Breast epithelium (tissue), 4 donors: ENCODE data around the gene RRAS. TPM values are rescaled to one million over a fixed set of nuclear protein-coding genes. Genes with fewer than 3 reads are reported as not detected.

Experiments
- DNase-seq, 2 donors: peaks; one replicate each; pipeline ENCODE4 v3.0.0-alpha.2; 2019; ENCODE audit warnings: low spot score in 2 of 2
- H3K27ac ChIP-seq, 2 donors: fragments of 200-600 bp; sonication (generic) in 1 of 2; one replicate each; pipeline ENCODE4 v1.5.1; 2016 to 2019; ENCODE audit warnings: mild to moderate bottlenecking in 1 of 2
- H3K27me3 ChIP-seq, 2 donors: fragments of 200-600 bp; sonication (generic) in 1 of 2; one replicate each; pipeline versions ENCODE4 v1.5.1 to v1.6.0; 2017 to 2019; ENCODE audit warnings: control low read depth in 1 of 2, mild to moderate bottlenecking in 1 of 2
- H3K36me3 ChIP-seq: fragments of 200-600 bp; one replicate; pipeline ENCODE4 v1.5.1; 2019
- H3K4me1 ChIP-seq, 2 donors: fragments of 200-600 bp; sonication (generic); one replicate each; pipeline ENCODE4 v1.5.1; 2016 to 2019; ENCODE audit warnings: control low read depth in 1 of 2
- H3K4me3 ChIP-seq, 3 donors: fragments of 200-600 bp; sonication (generic); 1 replicate in 2 of 3; 2 replicates in 1 of 3; pipeline ENCODE4 v1.5.1; 2016 to 2019; ENCODE audit warnings: mild to moderate bottlenecking in 3 of 3, moderate library complexity in 2 of 3
- H3K9me3 ChIP-seq, 2 donors: fragments of 200-600 bp; sonication (generic) in 1 of 2; one replicate each; pipeline ENCODE4 v1.5.1; 2016 to 2019; ENCODE audit warnings: control low read depth in 1 of 2
- POLR2A ChIP-seq: fragments of 450-650 bp; IDR thresholded peaks from one replicate; pipeline ENCODE4 v1.6.1; 2016; ENCODE audit warnings: antibody characterized with exemption, mild to moderate bottlenecking, moderate library complexity
- POLR2AphosphoS5 ChIP-seq, 3 donors: sonication (generic); formaldehyde crosslinking; IDR thresholded peaks; one replicate each; pipeline ENCODE4 v1.6.1; 2017; ENCODE audit warnings: antibody characterized with exemption in 3 of 3
- intact Hi-C: fragments of 100-400 bp; cut with DNase I; formaldehyde crosslinking; loops from one replicate; pipeline ENCODE4 v1.15.1; 2023; ENCODE audit warnings: low total_unique reads
- total RNA-seq, 3 donors: library from RNA; depleted of rRNA; stranded (reverse); fragments of >200 nt; gene quantifications; one replicate each; pipeline ENCODE4 v1.1.0, GENCODE V29; 2016
- TF ChIP-seq, protein P1 (sequence below), 3 donors: fragments of 450-650 bp; IDR thresholded peaks; one replicate each; pipeline ENCODE4 v1.5.1; 2016 to 2017; ENCODE audit warnings: antibody characterized with exemption in 3 of 3, mild to moderate bottlenecking in 3 of 3, moderate library complexity in 3 of 3

RRAS gene
- total RNA-seq, 3 donors from 2014 or later = 34.8 to 114 (median 41.0) TPM

- Histone ChIP-seq H3K27ac (no peak overlapping the region), H3K9me3 (no peaks in the 10 kb centered on the region), H3K4me3 (no peak overlapping the region), H3K36me3 (no peaks in the 10 kb centered on the region), H3K4me1 (peaks cover 6 to 7% of the 10 kb centered on the region in 2 donors), H3K27me3 (no peaks in the 10 kb centered on the region)
- TF ChIP-seq POLR2A (no peak), POLR2AphosphoS5 (IDR thresholded peaks at IDR 0.05) (no peak)
- TF ChIP-seq, protein P1, sequence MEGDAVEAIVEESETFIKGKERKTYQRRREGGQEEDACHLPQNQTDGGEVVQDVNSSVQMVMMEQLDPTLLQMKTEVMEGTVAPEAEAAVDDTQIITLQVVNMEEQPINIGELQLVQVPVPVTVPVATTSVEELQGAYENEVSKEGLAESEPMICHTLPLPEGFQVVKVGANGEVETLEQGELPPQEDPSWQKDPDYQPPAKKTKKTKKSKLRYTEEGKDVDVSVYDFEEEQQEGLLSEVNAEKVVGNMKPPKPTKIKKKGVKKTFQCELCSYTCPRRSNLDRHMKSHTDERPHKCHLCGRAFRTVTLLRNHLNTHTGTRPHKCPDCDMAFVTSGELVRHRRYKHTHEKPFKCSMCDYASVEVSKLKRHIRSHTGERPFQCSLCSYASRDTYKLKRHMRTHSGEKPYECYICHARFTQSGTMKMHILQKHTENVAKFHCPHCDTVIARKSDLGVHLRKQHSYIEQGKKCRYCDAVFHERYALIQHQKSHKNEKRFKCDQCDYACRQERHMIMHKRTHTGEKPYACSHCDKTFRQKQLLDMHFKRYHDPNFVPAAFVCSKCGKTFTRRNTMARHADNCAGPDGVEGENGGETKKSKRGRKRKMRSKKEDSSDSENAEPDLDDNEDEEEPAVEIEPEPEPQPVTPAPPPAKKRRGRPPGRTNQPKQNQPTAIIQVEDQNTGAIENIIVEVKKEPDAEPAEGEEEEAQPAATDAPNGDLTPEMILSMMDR (IDR thresholded peaks at IDR 0.05) = no peak
- DNase-seq = no peak
- intact Hi-C loops = loop anchor here (10.0 kb wide), 1 partner anchor 167 kb away; the partner anchor contains the start of gene RPS11
Observed at GRCh38 chr19:49662011-49662410, 22.1 kb upstream of the RRAS start.

GRCh38 chr19:49660338-49660961, 20.5 kb upstream of the RRAS start:
- intact Hi-C loops = loop anchor here (10.0 kb wide), 1 partner anchor 166 kb away; the partner anchor contains the start of gene RPS11
- DNase-seq = no peak
- Histone ChIP-seq H3K9me3 (no peaks in the 10 kb centered on the region), H3K36me3 (no peaks in the 10 kb centered on the region), H3K27ac (no peak overlapping the region), H3K4me3 (no peak overlapping the region), H3K4me1 (peaks cover 0 to 3% of the 10 kb centered on the region in 2 donors), H3K27me3 (no peaks in the 10 kb centered on the region)
- TF ChIP-seq POLR2AphosphoS5 (IDR thresholded peaks at IDR 0.05) (no peak), POLR2A (no peak)
- TF ChIP-seq, protein P1 (IDR thresholded peaks at IDR 0.05) = no peak

DNA sequence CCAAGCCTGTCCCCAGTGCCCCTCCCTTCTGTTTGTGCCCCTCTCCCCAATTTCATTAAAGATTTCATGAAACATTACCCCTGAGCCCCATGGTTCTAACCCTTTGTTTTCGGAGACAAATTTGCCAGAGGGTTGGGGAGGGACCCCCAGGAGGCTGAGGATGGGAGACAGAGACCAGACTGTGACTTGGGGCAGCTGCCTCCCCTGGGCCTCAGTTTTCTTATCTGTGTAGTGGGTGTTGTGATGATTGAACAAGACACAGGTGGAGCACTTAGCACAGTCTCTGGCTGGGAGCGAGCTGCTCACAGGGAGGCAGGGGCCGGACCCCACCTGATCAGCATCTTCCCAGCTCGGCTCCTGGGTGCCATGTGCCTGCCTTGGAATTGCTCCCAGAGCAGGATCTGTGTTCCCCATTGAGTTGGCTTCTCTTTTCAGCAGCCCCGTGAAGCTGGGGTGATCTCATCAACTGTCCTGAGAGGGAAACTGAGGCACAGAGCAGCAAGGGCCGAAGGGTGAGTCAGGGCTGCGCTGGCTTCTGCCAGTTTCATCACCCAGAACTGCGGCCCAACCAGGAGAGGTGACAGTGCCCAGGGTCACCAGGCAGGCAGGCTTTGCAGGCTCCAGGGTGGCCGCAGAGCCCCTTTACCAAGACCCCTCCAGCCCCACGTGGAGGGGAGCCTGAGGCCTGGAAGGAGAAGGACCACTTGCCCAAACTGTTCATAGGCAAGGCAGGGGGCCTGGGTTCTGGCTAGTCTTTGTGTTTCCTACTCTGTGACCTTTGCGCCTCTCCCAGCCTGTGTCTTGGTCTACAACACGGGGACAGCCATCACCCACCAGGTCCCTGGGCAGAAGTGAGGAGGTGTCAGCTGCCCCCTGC, 18.9 kb upstream of the RRAS start:
- Histone ChIP-seq H3K4me3 (no peak overlapping the region), H3K36me3 (peaks cover 7% of the 10 kb centered on the region), H3K27me3 (no peaks in the 10 kb centered on the region), H3K9me3 (no peaks in the 10 kb centered on the region), H3K4me1 (no peaks in the 10 kb centered on the region), H3K27ac (no peak overlapping the region)
- TF ChIP-seq POLR2AphosphoS5 (IDR thresholded peaks at IDR 0.05) (no peak), POLR2A (no peak)
- TF ChIP-seq, protein P1 (IDR thresholded peaks at IDR 0.05) = no peak
- DNase-seq = no peak
- intact Hi-C loops = no loop called here

- Histone ChIP-seq H3K36me3 (peaks cover 7% of the 10 kb centered on the region), H3K27me3 (no peaks in the 10 kb centered on the region), H3K9me3 (no peaks in the 10 kb centered on the region), H3K27ac (no peak overlapping the region), H3K4me3 (no peak overlapping the region), H3K4me1 (no peaks in the 10 kb centered on the region)
- DNase-seq = no peak
- intact Hi-C loops = no loop called here
- TF ChIP-seq, protein P1 (IDR thresholded peaks at IDR 0.05) = no peak
- TF ChIP-seq POLR2A (no peak), POLR2AphosphoS5 (IDR thresholded peaks at IDR 0.05) (no peak)
Observed at GRCh38 chr19:49658139-49658517, 18.2 kb upstream of the RRAS start.
